ENCODE data around the gene BCO1.

Gene BCO1

GRCh38 chr16:81321536-81321935 is 83.0 kb downstream of the BCO1 start:
- no peak for DNase-seq

DNA sequence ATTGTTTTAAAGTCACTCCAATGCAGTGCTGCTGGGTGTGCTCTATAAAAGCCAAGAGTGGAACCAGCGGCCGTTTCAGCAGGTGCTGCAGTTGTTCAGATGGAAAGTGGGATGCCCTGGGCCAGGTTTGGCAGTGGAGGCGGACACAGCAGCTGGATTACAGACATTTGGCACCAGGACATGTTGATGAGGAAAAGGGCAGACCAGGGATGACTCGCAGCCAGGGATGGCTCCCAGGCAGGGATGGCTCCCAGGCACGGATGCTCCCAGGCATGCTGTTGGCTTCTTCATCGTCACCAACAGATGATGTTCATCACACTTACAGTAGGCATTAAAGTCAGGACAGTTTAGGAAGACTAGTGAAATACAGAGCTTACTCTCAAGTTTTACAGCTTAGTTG is 86.3 kb downstream of the BCO1 start:
- no peak for DNase-seq

DNA sequence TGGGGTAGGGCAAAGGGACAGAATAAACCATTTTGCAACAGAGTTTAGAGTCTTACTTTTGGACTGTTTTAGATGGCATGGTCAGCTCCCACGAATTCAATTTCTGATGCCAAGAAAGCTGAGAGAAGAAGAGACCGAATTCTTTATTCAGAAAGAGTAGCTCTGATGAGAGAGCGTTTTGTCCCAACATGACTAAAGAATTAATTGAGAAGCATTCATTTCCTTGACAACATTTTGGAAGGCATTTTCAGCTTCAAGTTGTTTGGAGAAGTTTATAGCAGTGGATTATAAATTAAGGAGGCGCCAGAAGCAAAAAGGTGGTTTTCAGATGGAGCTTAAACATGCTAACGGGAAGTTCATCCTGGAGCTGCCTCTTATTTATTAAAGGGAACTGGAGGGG is 88.5 kb downstream of the BCO1 start:
- no peak for DNase-seq

GRCh38 chr16:81327447-81328196 is 89.1 kb downstream of the BCO1 start:
- DNase-seq, result no peak

GRCh38 chr16:81329947-81330346 is 91.5 kb downstream of the BCO1 start:
- DNase-seq, result no peak

DNA sequence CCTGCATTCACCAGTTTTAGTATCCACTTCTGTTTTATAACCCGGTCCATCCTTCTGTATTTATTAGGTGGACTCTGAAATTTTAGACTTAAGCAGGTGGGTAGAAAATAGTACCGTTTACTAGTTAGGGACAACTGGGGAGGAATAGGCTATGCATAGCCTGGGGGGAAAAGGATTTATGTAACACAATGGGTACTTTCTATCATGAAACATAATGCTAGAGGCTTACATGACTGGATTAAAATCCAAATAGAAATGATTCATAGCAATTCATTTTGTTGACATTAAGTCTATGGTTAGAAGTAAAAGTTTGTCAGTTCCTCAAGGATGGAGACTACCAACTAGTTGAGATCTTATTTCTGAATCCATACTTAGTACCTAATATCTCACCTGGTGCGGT is 94.9 kb downstream of the BCO1 start:
- no peak for DNase-seq

DNA sequence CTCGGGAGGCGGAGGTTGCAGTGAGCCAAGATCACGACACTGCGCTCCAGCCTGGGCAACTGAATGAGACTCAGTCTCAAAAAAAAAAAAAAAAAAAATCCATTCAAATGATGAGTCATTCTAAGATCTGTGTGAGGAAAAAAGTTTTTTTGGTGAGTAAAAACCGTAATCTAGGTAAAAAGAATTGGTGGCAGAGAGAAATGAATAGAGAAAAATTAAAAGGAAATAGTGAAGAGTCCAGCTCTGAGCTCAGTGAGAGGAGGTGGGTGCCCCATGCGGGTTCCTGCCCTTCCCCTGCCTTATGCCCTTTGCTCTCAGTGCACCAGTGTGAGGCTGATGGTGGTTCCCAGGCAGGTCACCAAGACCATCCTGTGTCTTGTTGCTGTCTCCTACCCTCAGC is 97.2 kb downstream of the BCO1 start:
- DNase-seq, result no peak

- DNase-seq, result no peak
Measured at GRCh38 chr16:81337097-81337496, 98.6 kb downstream of the BCO1 start.

All from activated CD4-positive, alpha-beta T cell treated with anti-CD3 and anti-CD28 coated beads, Interleukin-2, amount 50 U/mL, for 4 hours (primary cell).